PC-9 (cell line): Measurements from ENCODE around the gene NXT2. TPM values are rescaled to one million over a fixed set of nuclear protein-coding genes. Genes with fewer than 3 reads are reported as not detected.

Source experiments
- BruUV-seq: library from RNA; stranded (reverse); fragments of 400-500 nt; replicated peaks from 2 replicates; lab custom pipeline; 2021; lab: Mats Ljungman, UMichigan
- CTCF ChIA-PET: fragments of 300-600 bp; sonication (Branson Sonifier 250); formaldehyde crosslinking; loops from one replicate; lab custom pipeline; 2022; ENCODE audit warnings: antibody characterized with exemption; lab: Charles Lee
- POLR2A ChIA-PET: fragments of 300-600 bp; sonication (Branson Sonifier 250); formaldehyde crosslinking; loops from one replicate; lab custom pipeline; 2022; ENCODE audit warnings: antibody characterized with exemption; ENCODE audit not compliant: unreplicated experiment; lab: Charles Lee
- DNase-seq, 2 experiments: peaks; one replicate each; pipeline versions ENCODE4 v3.0.0 to v3.0.0-alpha.2; 2015 to 2022; ENCODE audit warnings: mixed read lengths in 1 of 2
- H2AFZ ChIP-seq: fragments of 200-600 bp; sonication (generic); 2 replicates; pipeline ENCODE4 v1.8.1; 2017; ENCODE audit warnings: antibody characterized with exemption
- H3F3A ChIP-seq: fragments of 200-600 bp; sonication (generic); 2 replicates; pipeline ENCODE4 v1.8.1; 2017; ENCODE audit warnings: antibody characterized with exemption, mild to moderate bottlenecking, low read depth; ENCODE audit not compliant: insufficient read depth
- H3K27ac ChIP-seq: fragments of 200-600 bp; sonication (generic); 2 replicates; pipeline ENCODE4 v1.6.1; 2016; ENCODE audit warnings: mixed run types
- H3K27me3 ChIP-seq: fragments of 200-600 bp; sonication (generic); 2 replicates; pipeline ENCODE4 v1.6.1; 2016; ENCODE audit warnings: low read depth, mixed run types; ENCODE audit not compliant: insufficient read depth
- H3K36me3 ChIP-seq: fragments of 200-600 bp; sonication (generic); 2 replicates; pipeline ENCODE4 v1.6.1; 2016; ENCODE audit warnings: low read depth, mixed run types
- H3K4me1 ChIP-seq: fragments of 200-600 bp; sonication (generic); replicated peaks from 2 replicates; pipeline ENCODE4 v1.6.1; 2016; ENCODE audit warnings: mixed run types; ENCODE audit not compliant: insufficient read depth
- H3K4me2 ChIP-seq: fragments of 200-600 bp; sonication (generic); 2 replicates; pipeline ENCODE4 v1.6.1; 2017; ENCODE audit warnings: mixed run types
- H3K4me3 ChIP-seq: fragments of 200-600 bp; sonication (generic); 2 replicates; pipeline ENCODE4 v1.6.1; 2016; ENCODE audit warnings: mixed run types
- H3K79me2 ChIP-seq: fragments of 200-600 bp; sonication (generic); 2 replicates; pipeline ENCODE4 v1.6.1; 2017; ENCODE audit warnings: low read depth, mixed run types
- H3K9me2 ChIP-seq: fragments of 200-600 bp; sonication (generic); 2 replicates; pipeline ENCODE4 v1.8.1; 2017; ENCODE audit warnings: mild to moderate bottlenecking; ENCODE audit not compliant: insufficient read depth
- H3K9me3 ChIP-seq: fragments of 200-600 bp; sonication (generic); 2 replicates; pipeline ENCODE4 v1.8.1; 2016; ENCODE audit warnings: low read depth; ENCODE audit not compliant: insufficient read depth
- H4K20me1 ChIP-seq: fragments of 200-600 bp; sonication (generic); 2 replicates; pipeline ENCODE4 v1.8.1; 2017; ENCODE audit not compliant: insufficient read depth
- EZH2 ChIP-seq: fragments of 200-600 bp; sonication (generic); IDR thresholded peaks from 2 replicates; pipeline ENCODE4 v1.8.0; 2017; ENCODE audit warnings: antibody characterized with exemption, low read depth
- intact Hi-C: fragments of 100-400 bp; cut with micrococcal nuclease; formaldehyde crosslinking; loops from one replicate; pipeline ENCODE4 v1.10.0; 2022; ENCODE audit not compliant: unreplicated experiment
- total RNA-seq: library from RNA; stranded (reverse); gene quantifications from 2 replicates; pipeline ENCODE4 v1.2.3, GENCODE V29; 2021
- TF ChIP-seq, protein P1 (sequence below): fragments of 200-600 bp; sonication (generic); conservative IDR thresholded peaks from 2 replicates; pipeline ENCODE4 v1.6.1; 2017; ENCODE audit warnings: mixed run types, antibody characterized with exemption, mild to moderate bottlenecking, moderate library complexity

Gene NXT2
- total RNA-seq, 1 experiment from 2014 or later, result 20.0 TPM

DNA sequence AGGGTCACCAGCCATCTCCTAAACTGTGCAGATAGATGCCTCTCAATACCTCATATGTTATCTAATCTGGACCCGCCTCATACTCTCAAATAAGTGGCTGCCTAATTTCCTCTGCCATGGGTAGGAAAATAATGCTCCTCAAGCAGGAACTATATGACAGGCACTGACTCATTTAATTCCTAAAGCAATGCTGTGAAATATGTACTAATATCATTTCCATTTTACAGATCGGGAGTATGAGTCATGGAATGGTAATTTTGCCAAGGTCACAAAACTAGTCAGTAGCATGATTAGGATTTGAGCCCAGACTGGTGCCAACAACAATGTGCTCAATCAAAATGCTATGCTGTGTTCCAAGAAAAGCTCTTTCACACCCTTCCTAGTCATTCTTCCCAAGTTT lies 3.0 kb upstream of the NXT2 start:
- CTCF ChIA-PET, result no interaction called here
- peak in 1 of 2 experiments; percentile 67 for DNase-seq
- Histone ChIP-seq H4K20me1 (no peaks in the 10 kb centered on the region), H3K27ac (no peak overlapping the region), H3K9me2 (no peaks in the 10 kb centered on the region; the same call in 1 of the 2 replicates), H3K36me3 (no peaks in the 10 kb centered on the region), H3K9me3 (no peaks in the 10 kb centered on the region), H3K4me1 (peaks cover 14% of the 10 kb centered on the region), H2AFZ (no peak overlapping the region), H3K79me2 (0 out of 2 replicates have a peak, but pooled peaks cover 5% of the 10 kb centered on the region), H3K27me3 (no peaks in the 10 kb centered on the region), H3F3A (peaks cover 13% of the 10 kb centered on the region; the same call in 1 of the 2 replicates), H3K4me3 (no peak overlapping the region), H3K4me2 (peak overlapping the region; percentile 15; the same call in 1 of the 2 replicates)
- intact Hi-C loops, result loop anchor here (10.0 kb wide), 1 partner anchor 311 kb away; no protein-coding TSS in a partner anchor
- BruUV-seq, result no TSS peak
- POLR2A ChIA-PET, result no interaction called here
- TF ChIP-seq EZH2, result no peak
- TF ChIP-seq, protein P1, sequence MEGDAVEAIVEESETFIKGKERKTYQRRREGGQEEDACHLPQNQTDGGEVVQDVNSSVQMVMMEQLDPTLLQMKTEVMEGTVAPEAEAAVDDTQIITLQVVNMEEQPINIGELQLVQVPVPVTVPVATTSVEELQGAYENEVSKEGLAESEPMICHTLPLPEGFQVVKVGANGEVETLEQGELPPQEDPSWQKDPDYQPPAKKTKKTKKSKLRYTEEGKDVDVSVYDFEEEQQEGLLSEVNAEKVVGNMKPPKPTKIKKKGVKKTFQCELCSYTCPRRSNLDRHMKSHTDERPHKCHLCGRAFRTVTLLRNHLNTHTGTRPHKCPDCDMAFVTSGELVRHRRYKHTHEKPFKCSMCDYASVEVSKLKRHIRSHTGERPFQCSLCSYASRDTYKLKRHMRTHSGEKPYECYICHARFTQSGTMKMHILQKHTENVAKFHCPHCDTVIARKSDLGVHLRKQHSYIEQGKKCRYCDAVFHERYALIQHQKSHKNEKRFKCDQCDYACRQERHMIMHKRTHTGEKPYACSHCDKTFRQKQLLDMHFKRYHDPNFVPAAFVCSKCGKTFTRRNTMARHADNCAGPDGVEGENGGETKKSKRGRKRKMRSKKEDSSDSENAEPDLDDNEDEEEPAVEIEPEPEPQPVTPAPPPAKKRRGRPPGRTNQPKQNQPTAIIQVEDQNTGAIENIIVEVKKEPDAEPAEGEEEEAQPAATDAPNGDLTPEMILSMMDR, result no peak

DNA sequence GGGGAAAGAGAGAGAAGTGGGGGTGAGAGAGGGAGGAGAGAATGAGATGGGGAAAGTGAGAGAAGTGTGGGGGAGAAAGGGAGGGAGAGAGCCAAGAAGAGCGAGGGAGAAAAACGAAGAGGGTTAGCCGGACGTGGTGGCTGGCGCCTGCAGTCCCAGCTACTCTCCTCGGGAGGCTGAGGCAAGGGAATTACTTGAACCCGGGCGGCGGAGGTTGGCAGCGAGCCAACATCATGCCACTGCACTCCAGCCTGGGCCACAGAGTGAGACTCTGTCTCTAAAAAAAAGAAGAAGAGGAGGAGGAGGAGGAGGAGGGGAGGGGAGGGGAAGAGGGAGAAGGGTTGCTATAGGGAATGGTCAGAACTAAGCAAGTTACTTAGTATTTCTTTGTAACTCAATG lies 1.7 kb upstream of the NXT2 start:
- Histone ChIP-seq H3K9me3 (no peaks in the 10 kb centered on the region), H3K9me2 (no peaks in the 10 kb centered on the region; the same call in 1 of the 2 replicates), H3K27ac (no peak overlapping the region), H3K4me3 (no peak overlapping the region), H3K36me3 (no peaks in the 10 kb centered on the region), H3K4me1 (peaks cover 14% of the 10 kb centered on the region), H3K27me3 (no peaks in the 10 kb centered on the region), H3K79me2 (0 out of 2 replicates have a peak, but pooled peaks cover 5% of the 10 kb centered on the region), H3K4me2 (no peak overlapping the region), H2AFZ (no peak overlapping the region), H3F3A (peaks cover 13% of the 10 kb centered on the region; the same call in 1 of the 2 replicates), H4K20me1 (no peaks in the 10 kb centered on the region)
- CTCF ChIA-PET, result no interaction called here
- no TSS peak for BruUV-seq
- TF ChIP-seq, protein P1, result no peak
- no peak for TF ChIP-seq EZH2
- intact Hi-C loops, result loop anchor here (10.0 kb wide), 1 partner anchor 310 kb away; no protein-coding TSS in a partner anchor
- POLR2A ChIA-PET, result no interaction called here
- no peak for DNase-seq

DNA sequence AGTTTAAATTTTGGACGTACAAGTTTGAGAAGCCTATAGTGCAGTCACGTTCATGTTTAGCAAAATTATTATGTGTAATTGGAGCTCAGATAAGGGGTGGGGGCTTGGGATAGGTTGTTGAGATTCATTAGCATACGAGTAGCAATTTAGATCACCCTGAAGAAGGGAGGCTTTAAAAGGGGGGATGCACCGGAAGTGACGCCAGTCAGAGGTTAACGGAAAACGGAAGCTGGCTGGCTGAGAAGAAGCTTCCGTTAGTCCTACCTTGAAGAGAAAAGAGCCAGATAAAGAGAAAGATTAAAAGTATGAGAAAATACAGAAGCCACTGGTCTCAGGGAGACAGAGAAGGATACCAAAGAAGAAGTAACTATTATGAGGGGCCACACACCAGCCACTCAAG lies 1.1 kb upstream of the NXT2 start:
- Histone ChIP-seq H3K9me3 (no peaks in the 10 kb centered on the region), H4K20me1 (no peaks in the 10 kb centered on the region), H3K4me2 (peak overlapping the region; percentile 88; the same call in 1 of the 2 replicates), H3K27me3 (no peaks in the 10 kb centered on the region), H3K79me2 (0 out of 2 replicates have a peak, but pooled peaks cover 5% of the 10 kb centered on the region), H2AFZ (no peak overlapping the region), H3K9me2 (no peaks in the 10 kb centered on the region; the same call in 1 of the 2 replicates), H3F3A (peaks cover 13% of the 10 kb centered on the region; the same call in 1 of the 2 replicates), H3K4me3 (no peak overlapping the region; the same call in 1 of the 2 replicates), H3K4me1 (peaks cover 14% of the 10 kb centered on the region), H3K27ac (no peak overlapping the region), H3K36me3 (no peaks in the 10 kb centered on the region)
- no peak for DNase-seq
- TF ChIP-seq EZH2, result no peak
- TF ChIP-seq, protein P1, result no peak
- ChIA-PET CTCF (no interaction called here), POLR2A (no interaction called here)
- BruUV-seq, result no TSS peak
- intact Hi-C loops, result loop anchor here (10.0 kb wide), 1 partner anchor 309 kb away; no protein-coding TSS in a partner anchor
